GM19193 (cell line): Measurements from ENCODE around the gene CNN2.

Experiments
- POLR2A ChIP-seq: IDR thresholded peaks from 4 replicates; pipeline ENCODE4 v1.6.1; 2011; ENCODE audit not compliant: insufficient read depth, insufficient read length; ENCODE audit errors: extremely low read depth

The CNN2 gene

GRCh38 chr19:1006711-1007398 is 19.6 kb upstream of the CNN2 start:
- TF ChIP-seq POLR2A: no peak

- TF ChIP-seq POLR2A: no peak
Measured at GRCh38 chr19:1007399-1008251, 18.8 kb upstream of the CNN2 start.

GRCh38 chr19:1008268-1009040 is 18.0 kb upstream of the CNN2 start:
- TF ChIP-seq POLR2A: no peak

GRCh38 chr19:1009041-1009980 is 17.1 kb upstream of the CNN2 start:
- no peak for TF ChIP-seq POLR2A

GRCh38 chr19:1009981-1010538 is 16.3 kb upstream of the CNN2 start:
- no peak for TF ChIP-seq POLR2A

- no peak for TF ChIP-seq POLR2A
Measured at GRCh38 chr19:1010586-1011510, 15.6 kb upstream of the CNN2 start.

GRCh38 chr19:1011831-1012333 is 14.5 kb upstream of the CNN2 start:
- no peak for TF ChIP-seq POLR2A

GRCh38 chr19:1012334-1012733 is 14.1 kb upstream of the CNN2 start:
- TF ChIP-seq POLR2A: no peak

GRCh38 chr19:1013218-1013617 is 13.2 kb upstream of the CNN2 start:
- no peak for TF ChIP-seq POLR2A

GRCh38 chr19:1014161-1015060 is 12.0 kb upstream of the CNN2 start:
- TF ChIP-seq POLR2A: no peak

GRCh38 chr19:1015061-1015781 is 11.2 kb upstream of the CNN2 start:
- TF ChIP-seq POLR2A: no peak
